DMS153 treated with DMSO at 0.1 percent for 48 hours (cell line): ENCODE data around the gene HINT3.
"Not testable (repeated sequence)": the region's sequence is repeated elsewhere in the genome, so short reads cannot be mapped to it uniquely, and the experiment has no call there.

ENCODE experiments used
- DNase-seq: peaks from one replicate; lab custom pipeline; 2025; ENCODE audit not compliant: unreplicated experiment; lab: John Stamatoyannopoulos, UW

The HINT3 gene

DNA sequence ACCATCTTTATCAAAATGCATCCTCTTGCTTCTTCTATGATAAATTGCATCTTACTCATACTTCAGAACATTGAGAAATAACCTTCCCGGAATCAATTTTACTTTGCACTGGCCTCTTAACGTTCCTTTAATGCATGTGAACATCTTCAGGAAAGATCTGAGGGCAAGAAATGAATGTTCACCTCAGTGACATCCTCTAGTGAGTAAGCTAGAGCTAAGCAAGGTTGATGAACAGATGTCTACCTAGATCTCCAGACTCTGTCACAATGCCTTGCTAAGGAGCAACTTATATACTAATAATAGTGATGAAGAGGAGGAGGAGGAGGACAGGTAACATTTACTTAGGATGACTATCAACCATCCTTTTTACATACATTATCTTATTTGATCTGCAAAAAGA is 16.8 kb upstream of the HINT3 start:
- DNase-seq: no peak

DNA sequence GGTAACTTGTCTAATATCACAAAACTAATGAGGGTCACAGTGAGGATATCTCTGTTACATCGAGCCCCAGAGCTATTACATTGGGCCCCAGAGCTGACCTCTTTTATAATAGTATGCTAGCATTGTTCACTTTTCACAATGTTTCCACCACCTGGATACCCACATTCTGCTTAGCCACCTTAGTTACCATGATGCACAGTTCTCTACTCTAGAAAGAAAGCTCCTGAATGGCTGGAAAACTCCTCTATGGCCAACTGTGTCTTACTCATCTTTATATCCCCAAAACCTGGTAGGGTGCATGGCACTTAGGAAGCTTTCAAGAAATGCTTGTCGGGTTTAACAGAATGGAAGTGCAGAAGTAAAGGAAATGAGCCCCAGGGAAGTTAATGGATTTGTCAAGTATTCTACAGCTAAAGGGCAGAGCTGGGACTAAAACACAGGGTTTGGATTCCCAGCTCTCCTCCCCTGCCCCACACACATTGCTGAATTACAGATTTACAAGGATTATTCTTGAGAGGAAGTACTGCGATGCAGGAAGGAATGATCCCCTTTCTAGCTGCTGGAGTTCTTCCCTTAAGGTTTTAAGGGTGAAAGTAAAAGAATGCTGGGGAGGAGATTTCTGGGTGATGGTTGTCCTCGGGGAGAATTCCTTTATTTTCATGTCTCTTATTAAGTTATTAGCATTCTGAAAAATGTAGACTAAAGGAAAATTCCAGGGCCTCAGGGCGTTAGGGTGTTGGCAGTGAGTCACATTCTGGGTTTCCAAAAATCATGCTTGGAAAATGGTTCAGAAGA is 16.1 kb upstream of the HINT3 start:
- DNase-seq: no peak

- no peak for DNase-seq
These were observed 13.7 kb upstream of the HINT3 start for GRCh38 chr6:125942672-125943527.

GRCh38 chr6:125943528-125944433 is 12.8 kb upstream of the HINT3 start:
- DNase-seq: no peak

GRCh38 chr6:125944434-125944816 is 12.1 kb upstream of the HINT3 start:
- DNase-seq: peak; percentile 13

- no peak for DNase-seq
These were observed 11.7 kb upstream of the HINT3 start for GRCh38 chr6:125944896-125945295.

GRCh38 chr6:125945378-125946141 is 11.0 kb upstream of the HINT3 start:
- no peak for DNase-seq

- no peak for DNase-seq
These were observed 9.0 kb upstream of the HINT3 start for GRCh38 chr6:125947615-125948014.

DNA sequence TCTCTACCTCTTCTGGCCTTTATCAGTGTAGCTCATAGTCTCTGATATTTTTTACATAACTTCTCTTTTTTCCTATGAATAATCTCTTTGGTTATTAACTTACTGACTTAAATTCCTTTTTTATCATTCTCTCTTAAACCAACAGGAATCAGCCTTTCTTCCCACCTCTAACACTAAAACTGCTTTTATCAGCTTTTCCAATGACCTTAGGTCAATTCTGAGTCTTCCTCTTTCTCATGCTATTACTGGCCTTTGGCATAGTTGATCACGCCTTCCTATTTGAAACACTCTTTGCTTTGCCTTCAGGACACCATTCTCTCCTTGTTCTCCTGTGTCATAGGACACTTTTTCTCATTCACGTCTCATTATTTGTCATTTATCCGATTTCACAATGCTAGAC is 8.1 kb upstream of the HINT3 start:
- no peak for DNase-seq

DNA sequence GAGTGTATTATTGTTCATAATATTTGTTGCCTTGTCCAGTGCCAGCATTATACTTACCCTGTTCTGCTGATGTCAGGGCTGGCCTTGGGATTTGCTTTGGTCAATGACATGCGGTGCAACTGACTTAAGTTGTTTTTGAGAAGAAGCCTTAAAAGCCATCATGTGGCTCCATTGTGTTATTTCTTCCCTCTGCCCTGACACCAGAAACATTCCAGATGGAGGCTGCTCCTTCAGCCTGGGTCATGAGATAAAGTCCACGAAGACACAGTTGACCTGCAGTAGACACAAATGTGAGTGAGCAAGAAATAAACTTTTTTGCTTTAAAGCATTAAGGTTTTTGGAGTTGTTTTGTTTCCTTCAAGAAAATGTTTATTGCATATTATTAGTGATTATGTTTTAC is 7.5 kb upstream of the HINT3 start:
- no peak for DNase-seq

- DNase-seq: no peak
These were observed 6.3 kb upstream of the HINT3 start for GRCh38 chr6:125950293-125950692.

DNA sequence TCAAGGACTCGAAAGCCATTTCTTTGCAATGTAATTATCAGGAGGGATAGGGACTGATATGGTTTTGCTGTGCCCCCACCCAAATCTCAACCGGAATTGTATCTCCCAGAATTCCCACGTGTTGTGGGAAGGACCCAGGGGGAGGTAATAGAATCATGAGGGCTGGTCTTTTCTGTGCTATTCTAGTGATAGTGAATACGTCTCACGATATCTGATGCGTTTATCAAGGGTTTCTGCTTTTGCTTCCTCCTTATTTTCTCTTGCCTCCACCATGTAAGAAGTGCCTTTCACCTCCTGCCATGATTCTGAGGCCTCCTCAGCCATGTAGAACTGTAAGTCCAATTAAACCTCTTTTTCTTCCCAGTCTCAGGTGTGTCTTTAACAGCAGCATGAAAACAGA is 5.9 kb upstream of the HINT3 start:
- not testable (repeated sequence) for DNase-seq

GRCh38 chr6:125951323-125951722 is 5.2 kb upstream of the HINT3 start:
- DNase-seq: no peak

DNA sequence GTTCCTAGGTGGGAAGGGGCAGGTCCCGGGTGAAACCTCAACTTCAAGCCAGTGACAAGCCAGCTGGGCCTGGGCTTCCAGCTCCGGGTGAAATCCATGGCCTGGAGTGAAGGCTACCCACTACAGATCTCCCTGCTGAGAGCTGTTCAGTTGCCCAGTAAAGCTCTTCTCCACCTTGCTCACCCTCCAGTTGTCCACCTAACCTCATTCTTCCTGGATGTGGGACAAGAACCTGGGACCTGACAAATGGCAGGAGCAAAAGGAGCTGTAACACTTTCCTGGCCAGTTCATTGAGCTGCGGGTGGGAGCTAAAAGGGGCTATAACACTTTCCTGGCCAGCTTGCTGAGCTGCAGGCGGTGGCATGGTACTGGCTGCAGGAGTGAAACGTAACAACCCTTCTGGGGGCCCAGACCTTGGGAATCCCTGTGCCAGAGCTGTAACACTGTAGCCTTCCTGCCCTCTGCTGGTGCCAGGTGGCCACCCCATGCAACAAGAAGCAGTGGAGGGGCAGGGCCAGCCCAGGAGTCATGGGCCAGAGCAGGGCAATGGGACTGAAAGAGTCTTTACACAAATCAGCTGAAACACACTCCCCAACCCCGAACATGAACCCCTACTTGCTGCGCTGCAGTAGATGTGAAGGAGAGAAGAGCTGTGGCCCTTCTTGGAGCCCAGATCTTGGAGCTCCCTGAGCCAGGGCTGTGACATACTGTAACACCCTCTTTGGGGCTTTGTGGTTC is 3.6 kb upstream of the HINT3 start:
- no peak for DNase-seq

- DNase-seq: no peak
These were observed 3.1 kb upstream of the HINT3 start for GRCh38 chr6:125953502-125953875.

DNA sequence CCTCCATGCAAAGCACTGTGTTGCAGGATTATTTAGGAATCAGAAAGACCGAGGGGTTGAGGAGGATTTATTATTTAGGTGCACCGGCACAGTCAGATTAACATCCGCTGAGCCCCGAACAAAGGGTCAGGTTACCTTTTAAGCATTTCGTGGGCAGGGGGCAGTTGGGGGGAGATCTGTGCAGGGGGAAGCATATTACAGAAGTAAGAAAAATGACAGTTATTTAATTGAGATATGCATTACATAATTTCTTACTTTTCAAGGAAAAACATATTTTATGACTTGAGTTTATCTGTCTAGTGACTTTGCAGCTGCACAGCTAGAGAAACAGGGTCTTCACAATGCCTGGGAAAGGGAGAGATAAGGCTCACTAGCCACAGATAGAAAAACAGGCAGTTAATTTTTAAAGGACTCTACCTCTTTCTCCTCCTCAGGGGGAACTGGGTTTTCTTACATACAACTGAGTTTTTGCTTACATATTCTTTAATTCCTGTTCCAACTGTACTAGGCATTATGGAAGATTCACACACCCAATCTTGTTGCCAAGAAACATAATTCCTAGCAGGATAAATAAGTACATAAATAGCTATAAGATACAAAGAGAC is 1.7 kb upstream of the HINT3 start:
- no peak for DNase-seq

DNA sequence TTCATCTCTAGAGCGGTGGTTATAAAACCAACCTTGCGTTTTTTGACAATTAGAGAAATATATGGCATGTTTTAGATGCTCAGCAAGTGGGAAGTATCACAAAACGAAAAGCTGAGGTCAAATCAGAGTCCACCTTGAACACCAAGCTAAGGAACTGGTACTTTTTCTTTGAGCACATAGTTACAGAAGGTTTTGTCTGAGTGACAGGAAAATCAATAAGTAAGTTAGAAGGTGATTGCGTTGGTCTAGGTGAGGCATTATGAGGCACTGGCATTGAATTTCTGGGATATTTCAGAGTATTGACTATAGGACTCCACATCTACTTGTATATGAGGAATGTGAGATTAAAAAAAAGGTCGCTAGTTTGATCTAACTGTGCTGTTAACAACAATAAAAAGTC is 597 bp upstream of the HINT3 start:
- DNase-seq: no peak

- no peak for DNase-seq
These were observed 772 bp downstream of the HINT3 start for GRCh38 chr6:125957391-125957693.

GRCh38 chr6:125957845-125958244 is 1.3 kb downstream of the HINT3 start:
- no peak for DNase-seq

GRCh38 chr6:125959041-125959440 is 2.5 kb downstream of the HINT3 start:
- no peak for DNase-seq
